Measurements from ENCODE around the gene RGS6. TPM values are rescaled to one million over a fixed set of nuclear protein-coding genes. Genes with fewer than 3 reads are reported as not detected.
A peak's percentile ranks its signal among the peaks of the same experiment; 100 is the strongest.

RGS6 gene
- total and polyA plus RNA-seq, 2 donors (not counting 1 experiment from before 2014, with no cell fraction given) = not detected

DNA sequence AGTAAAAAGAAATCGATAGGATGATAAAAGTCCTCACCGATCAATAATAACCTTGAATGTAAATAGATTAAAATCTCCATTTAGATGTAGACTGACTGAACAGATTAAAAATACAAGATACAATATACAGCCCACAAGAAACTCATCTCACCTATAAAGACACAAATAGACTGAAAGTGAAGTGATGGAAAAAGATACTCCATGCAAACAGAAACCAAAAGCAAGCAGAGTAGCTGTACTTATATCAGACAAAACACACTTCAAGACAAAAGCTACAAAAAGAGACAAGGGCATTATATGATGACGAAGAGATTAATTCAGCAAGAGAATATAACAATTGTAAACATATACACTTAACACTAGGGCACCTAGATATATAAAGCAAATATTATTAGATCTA, 444.8 kb downstream of the RGS6 start:
- Histone ChIP-seq H3K9ac (ENCODE audit: insufficient read depth, low read length) (no peak overlapping the region), H3K4me1 (ENCODE audit: control insufficient read depth, extremely low read depth, insufficient read depth, low read length) (no peaks in the 10 kb centered on the region), H3K27ac (ENCODE audit: insufficient read depth, low read length) (no peak overlapping the region), H3K4me3 (replicated peaks in 1 of 4; ENCODE audit: control extremely low read depth in 1 of 4, insufficient read depth in 1 of 4, low read depth in 3 of 4, low read length in 4 of 4) (no peak overlapping the region), H3K36me3 (ENCODE audit: control insufficient read depth, insufficient read depth, low read length) (no peaks in the 10 kb centered on the region), H4K20me1 (ENCODE audit: control insufficient read depth, extremely low read depth, insufficient read depth, low read length) (no peaks in the 10 kb centered on the region), H2AFZ (ENCODE audit: low read length) (no peak overlapping the region), H3K4me2 (ENCODE audit: extremely low read depth, insufficient read depth, low read length) (no peak overlapping the region), H3K9me3 (ENCODE audit: control insufficient read depth, insufficient read depth, low read depth, low read length) (no peaks in the 10 kb centered on the region), H3K27me3 (ENCODE audit: control insufficient read depth, insufficient read depth, low read length) (no peaks in the 10 kb centered on the region), H3K79me2 (ENCODE audit: control insufficient read depth, insufficient read depth, low read length) (no peaks in the 10 kb centered on the region)
- TF ChIP-seq EZH2 (IDR thresholded peaks at IDR 0.05; ENCODE audit: low read length, missing control alignments) (no peak), CTCF (conservative IDR thresholded peaks at IDR 0.05 in 1 of 2, IDR thresholded peaks at IDR 0.05 in 1 of 2; ENCODE audit: low read depth in 1 of 2, low read length in 2 of 2) (no peak)
- no peak for DNase-seq (ENCODE audit: low read depth in 2 of 2)

DNA sequence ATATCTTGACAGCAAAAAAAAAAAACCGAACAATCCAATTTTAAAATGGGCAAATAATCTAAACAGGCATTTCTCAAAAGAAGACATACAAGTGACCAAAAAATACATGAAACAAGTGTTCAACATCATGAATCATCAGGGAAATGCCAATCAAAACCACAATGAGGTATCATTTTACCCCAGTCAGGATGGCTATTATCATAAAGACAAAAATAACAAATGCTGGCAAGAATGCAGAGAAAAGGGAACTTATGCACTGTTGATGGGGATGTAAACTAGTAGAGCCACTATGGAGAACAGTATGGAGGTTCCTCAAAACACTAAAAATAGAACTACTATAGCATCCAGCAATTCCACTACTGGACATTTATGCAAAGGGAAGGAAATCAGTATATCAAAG, 448.2 kb downstream of the RGS6 start:
- no peak for DNase-seq (ENCODE audit: low read depth in 2 of 2)
- H3K79me2 ChIP-seq (ENCODE audit: control insufficient read depth, insufficient read depth, low read length) = no peaks in the 10 kb centered on the region
- H3K4me1 ChIP-seq (ENCODE audit: control insufficient read depth, extremely low read depth, insufficient read depth, low read length) = no peaks in the 10 kb centered on the region
- no peak overlapping the region for H2AFZ ChIP-seq (ENCODE audit: low read length)
- H3K9ac ChIP-seq (ENCODE audit: insufficient read depth, low read length) = no peak overlapping the region
- no peak overlapping the region for H3K4me2 ChIP-seq (ENCODE audit: extremely low read depth, insufficient read depth, low read length)
- no peaks in the 10 kb centered on the region for H3K36me3 ChIP-seq (ENCODE audit: control insufficient read depth, insufficient read depth, low read length)
- H3K9me3 ChIP-seq (ENCODE audit: control insufficient read depth, insufficient read depth, low read depth, low read length) = no peaks in the 10 kb centered on the region
- no peaks in the 10 kb centered on the region for H3K27me3 ChIP-seq (ENCODE audit: control insufficient read depth, insufficient read depth, low read length)
- no peak overlapping the region for H3K27ac ChIP-seq (ENCODE audit: insufficient read depth, low read length)
- H3K4me3 ChIP-seq (replicated peaks in 1 of 4; ENCODE audit: control extremely low read depth in 1 of 4, insufficient read depth in 1 of 4, low read depth in 3 of 4, low read length in 4 of 4) = no peak overlapping the region
- no peaks in the 10 kb centered on the region for H4K20me1 ChIP-seq (ENCODE audit: control insufficient read depth, extremely low read depth, insufficient read depth, low read length)
- TF ChIP-seq CTCF (conservative IDR thresholded peaks at IDR 0.05 in 1 of 2, IDR thresholded peaks at IDR 0.05 in 1 of 2; ENCODE audit: low read depth in 1 of 2, low read length in 2 of 2) = no peak

- Histone ChIP-seq H3K27me3 (ENCODE audit: control insufficient read depth, insufficient read depth, low read length) (no peaks in the 10 kb centered on the region), H3K9me3 (ENCODE audit: control insufficient read depth, insufficient read depth, low read depth, low read length) (no peaks in the 10 kb centered on the region), H3K27ac (ENCODE audit: insufficient read depth, low read length) (no peak overlapping the region), H3K36me3 (ENCODE audit: control insufficient read depth, insufficient read depth, low read length) (no peaks in the 10 kb centered on the region), H3K4me2 (ENCODE audit: extremely low read depth, insufficient read depth, low read length) (no peak overlapping the region), H4K20me1 (ENCODE audit: control insufficient read depth, extremely low read depth, insufficient read depth, low read length) (no peaks in the 10 kb centered on the region), H3K9ac (ENCODE audit: insufficient read depth, low read length) (no peak overlapping the region), H3K79me2 (ENCODE audit: control insufficient read depth, insufficient read depth, low read length) (no peaks in the 10 kb centered on the region), H2AFZ (ENCODE audit: low read length) (no peak overlapping the region), H3K4me3 (replicated peaks in 1 of 4; ENCODE audit: control extremely low read depth in 1 of 4, insufficient read depth in 1 of 4, low read depth in 3 of 4, low read length in 4 of 4) (peak overlapping the region in 2 of 4 experiments; percentile 36 to 49), H3K4me1 (ENCODE audit: control insufficient read depth, extremely low read depth, insufficient read depth, low read length) (no peaks in the 10 kb centered on the region)
- TF ChIP-seq EZH2 (IDR thresholded peaks at IDR 0.05; ENCODE audit: low read length, missing control alignments) (no peak), CTCF (conservative IDR thresholded peaks at IDR 0.05 in 1 of 2, IDR thresholded peaks at IDR 0.05 in 1 of 2; ENCODE audit: low read depth in 1 of 2, low read length in 2 of 2) (no peak)
- DNase-seq (ENCODE audit: low read depth in 2 of 2) = no peak
Observed at GRCh38 chr14:72383865-72384264, 451.6 kb downstream of the RGS6 start.

Data from fibroblast of lung (primary cell).